ENCODE measurements around the gene DEUP1.

DNA sequence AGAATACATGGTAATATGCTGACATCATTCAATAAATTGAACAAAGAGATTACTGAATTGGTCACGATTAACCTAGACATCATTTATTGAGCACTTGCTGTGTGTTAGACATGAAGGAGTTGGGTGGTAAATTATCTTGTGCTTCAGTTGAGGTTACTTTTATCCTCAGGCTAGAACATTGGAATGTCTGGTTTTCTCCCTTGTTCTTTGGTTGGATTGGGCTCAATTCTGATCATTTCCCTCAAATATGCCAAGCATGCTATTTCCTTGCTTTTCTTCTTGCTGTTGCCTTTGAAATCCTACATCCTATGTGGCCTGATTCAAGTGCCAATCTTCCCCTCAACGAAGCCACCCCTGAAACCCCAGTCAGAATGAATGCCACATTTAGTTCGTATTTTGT is 65.8 kb downstream of the DEUP1 start:
- no peak for TF ChIP-seq FOXP2 (optimal IDR thresholded peaks at IDR 0.05; ENCODE audit: borderline replicate concordance, extremely low read depth, extremely low read length, insufficient read depth)
- TF ChIP-seq TAF1 (IDR thresholded peaks at IDR 0.05; ENCODE audit: borderline replicate concordance, insufficient read depth, low read length), result no peak
- no peak for TF ChIP-seq POLR2AphosphoS5 (IDR thresholded peaks at IDR 0.05; ENCODE audit: low read depth, low read length)
- TF ChIP-seq SIN3A (IDR thresholded peaks at IDR 0.05; ENCODE audit: borderline replicate concordance, insufficient read depth, low read length), result no peak
